K562 (cell line): ENCODE results near the gene C1orf174. TPM values are rescaled to one million over a fixed set of nuclear protein-coding genes. Genes with fewer than 3 reads are reported as not detected.
A peak's percentile ranks its signal among the peaks of the same experiment; 100 is the strongest.

ENCODE experiments used
- BHLHE40 ChIP-seq: IDR thresholded peaks from 2 replicates; pipeline ENCODE4 v1.6.1; 2011; ENCODE audit warnings: low read length, improper control_type of control experiment
- C11orf30 ChIP-seq: fragments of 450-650 bp; IDR thresholded peaks from 2 replicates; pipeline ENCODE4 v1.6.1; 2016; ENCODE audit warnings: low read depth, mild to moderate bottlenecking
- E2F6 ChIP-seq, 2 experiments: IDR thresholded peaks; 2 replicates each; pipeline ENCODE4 v1.6.1; 2011; ENCODE audit warnings: borderline replicate concordance in 1 of 2, control low read depth in 1 of 2, low read depth in 1 of 2, low read length in 1 of 2, mild to moderate bottlenecking in 1 of 2, mixed read lengths in 1 of 2, moderate library complexity in 1 of 2; ENCODE audit not compliant: insufficient read depth in 1 of 2, insufficient read length in 1 of 2, poor library complexity in 1 of 2, severe bottlenecking in 1 of 2; ENCODE audit errors: extremely low read depth in 1 of 2
- FOSL1 ChIP-seq: fragments of 200-800 bp; sonication (Bioruptor generic); conservative IDR thresholded peaks from 2 replicates; pipeline ENCODE4 v1.6.1; 2016; ENCODE audit warnings: missing genetic modification characterization, missing compliant biosample characterization
- GTF3C2 ChIP-seq: IDR thresholded peaks from 3 replicates; pipeline ENCODE4 v1.6.1; 2011; ENCODE audit warnings: borderline replicate concordance, mild to moderate bottlenecking, moderate library complexity; ENCODE audit not compliant: insufficient read length; ENCODE audit errors: extremely low read depth
- HINFP ChIP-seq: fragments of 450-650 bp; conservative IDR thresholded peaks from 2 replicates; pipeline ENCODE4 v1.6.1; 2016; ENCODE audit warnings: missing genetic modification characterization, low read depth, mild to moderate bottlenecking, control low read depth, missing compliant biosample characterization
- KDM1A ChIP-seq, 2 experiments: fragments of 450-650 bp; IDR thresholded peaks; 2 replicates each; pipeline ENCODE4 v1.6.1; 2016; ENCODE audit warnings: mild to moderate bottlenecking in 2 of 2
- NFRKB ChIP-seq: fragments of 450-650 bp; IDR thresholded peaks from 2 replicates; pipeline ENCODE4 v1.6.1; 2016; ENCODE audit warnings: low read depth
- POLR2A ChIP-seq: fragments of 450-650 bp; conservative IDR thresholded peaks from 2 replicates; pipeline ENCODE4 v1.6.1; 2016
- SIRT6 ChIP-seq: IDR thresholded peaks from one replicate; pipeline ENCODE4 v1.6.1; 2012; ENCODE audit warnings: low read depth, mild to moderate bottlenecking, control low read depth, inconsistent platforms, low read length, moderate library complexity
- TCF7 ChIP-seq: sonication (generic); IDR thresholded peaks from 2 replicates; pipeline ENCODE4 v1.6.1; 2016; ENCODE audit warnings: antibody characterized with exemption, borderline replicate concordance
- TFAP4 ChIP-seq: sonication (generic); formaldehyde crosslinking; IDR thresholded peaks from 2 replicates; pipeline ENCODE4 v1.8.0; 2022; ENCODE audit warnings: missing genetic modification reagents, mild to moderate bottlenecking, moderate library complexity, borderline replicate concordance
- THRAP3 ChIP-seq: fragments of 450-650 bp; IDR thresholded peaks from 2 replicates; pipeline ENCODE4 v1.6.1; 2016; ENCODE audit warnings: mild to moderate bottlenecking, inconsistent platforms, borderline replicate concordance
- XRCC5 ChIP-seq: fragments of 200-400 bp; formaldehyde crosslinking; IDR thresholded peaks from 2 replicates; pipeline ENCODE4 v1.6.1; 2017; ENCODE audit warnings: low read depth, mild to moderate bottlenecking, low read length
- ZBTB2 ChIP-seq: fragments of 450-650 bp; IDR thresholded peaks from 2 replicates; pipeline ENCODE4 v1.6.1; 2016; ENCODE audit warnings: antibody characterized with exemption
- ZNF184 ChIP-seq: sonication (generic); formaldehyde crosslinking; IDR thresholded peaks from 2 replicates; pipeline ENCODE4 v1.5.0; 2020; ENCODE audit warnings: missing genetic modification reagents
- ZNF224 ChIP-seq: sonication (generic); formaldehyde crosslinking; IDR thresholded peaks from 2 replicates; pipeline ENCODE4 v1.8.0; 2022; ENCODE audit warnings: mild to moderate bottlenecking, missing genetic modification reagents
- ZNF311 ChIP-seq: fragments of 250-450 bp; sonication (Bioruptor Pico); IDR thresholded peaks from 2 replicates; pipeline ENCODE4 v1.4.0; 2020; ENCODE audit warnings: mild to moderate bottlenecking, moderate library complexity
- ZNF324 ChIP-seq: fragments of 250-450 bp; sonication (Bioruptor Pico); IDR thresholded peaks from 2 replicates; pipeline ENCODE4 v1.4.0; 2020; ENCODE audit warnings: mild to moderate bottlenecking
- ZNF395 ChIP-seq: fragments of 200-800 bp; sonication (Bioruptor generic); IDR thresholded peaks from 2 replicates; pipeline ENCODE4 v1.6.1; 2017; ENCODE audit warnings: missing genetic modification characterization, missing compliant biosample characterization
- ZNF778 ChIP-seq: fragments of 450-650 bp; formaldehyde crosslinking; IDR thresholded peaks from 2 replicates; pipeline ENCODE4 v1.4.0; 2020; ENCODE audit warnings: mild to moderate bottlenecking, moderate library complexity
- polyA plus RNA-seq, 8 experiments: library from polyadenylated mRNA; depleted of rRNA in 4 of 8; stranded (reverse) in 5 of 8; unstranded in 3 of 8; fragments of >200 nt; fragmentation: Nextera tagmentation in 2 of 8; fragmentation: Illumina TruSeq in 1 of 8; extraction: Ambion mirVana in 2 of 8; extraction: Trizol in 1 of 8; gene quantifications; 2 replicates each; pipeline versions ENCODE4 v1.2.1 to v1.2.3, GENCODE V29; 2011 to 2014; ENCODE audit warnings: inconsistent platforms in 1 of 8, missing spikeins in 1 of 8
- total RNA-seq, 7 experiments: library from RNA; depleted of rRNA in 6 of 7; stranded (reverse); fragments of >200 nt in 6 of 7; fragmentation: Illumina TruSeq in 2 of 7; extraction: Trizol in 2 of 7; gene quantifications; 2 replicates each; pipeline versions ENCODE4 v1.2.1 to v1.2.3, GENCODE V29; 2011 to 2021; ENCODE audit warnings: low replicate concordance in 1 of 7

Gene C1orf174
- total and polyA plus RNA-seq, 9 of the 15 experiments (the other 6 are each of a cell fraction or from before 2014, with no cell fraction given) = 38.5 to 64.9 (median 45.4) TPM

GRCh38 chr1:3857791-3858129 lies 42.3 kb downstream of the C1orf174 start (continued):
- TF ChIP-seq NFRKB (no peak), ZNF224 (no peak), BHLHE40 (no peak), KDM1A (IDR thresholded peaks at IDR 0.05) (no peak), HINFP (no peak), XRCC5 (no peak), ZNF324 (no peak), FOSL1 (no peak), ZNF184 (CRISPR knock-in tag) (no peak), TFAP4 (CRISPR knock-in tag) (no peak), TCF7 (no peak), E2F6 (IDR thresholded peaks at IDR 0.05; ENCODE audit: borderline replicate concordance in 1 of 2, extremely low read depth in 1 of 2, insufficient read depth in 1 of 2, insufficient read length in 1 of 2, low read depth in 1 of 2, low read length in 1 of 2, poor library complexity in 1 of 2, severe bottlenecking in 1 of 2) (no peak), C11orf30 (no peak), ZNF395 (0 out of 2 replicates have a peak, but pooled peaks have one; percentile 7), ZNF778 (CRISPR knock-in tag) (no peak), ZNF311 (CRISPR knock-in tag) (no peak), GTF3C2 (no peak), POLR2A (no peak), SIRT6 (no peak), THRAP3 (no peak), ZBTB2 (no peak)
